Body of pancreas (tissue), 4 donors: ENCODE data around the gene ARHGAP26.

Experiments
- CTCF ChIP-seq, 7 experiments: fragments of 450-650 bp in 4 of 7; fragments of 200-600 bp in 3 of 7; sonication (generic) in 3 of 7; IDR thresholded peaks; one replicate each; pipeline ENCODE4 v1.5.1; 2016 to 2019; ENCODE audit warnings: antibody characterized with exemption in 7 of 7
- POLR2A ChIP-seq, 3 donors: fragments of 450-650 bp; IDR thresholded peaks; one replicate each; pipeline ENCODE4 v1.6.1; 2016; ENCODE audit warnings: antibody characterized with exemption in 3 of 3, mild to moderate bottlenecking in 2 of 3

GRCh38 chr5:143086908-143087637 is 316.9 kb downstream of the ARHGAP26 start:
- TF ChIP-seq CTCF (IDR thresholded peaks at IDR 0.05) (no peak), POLR2A (IDR thresholded peaks at IDR 0.05) (no peak)
